GM15510 (cell line): ENCODE measurements around the gene SLC12A8.
A peak's percentile ranks its signal among the peaks of the same experiment; 100 is the strongest.

Experiments used
- POLR2A ChIP-seq: IDR thresholded peaks from 3 replicates; pipeline ENCODE4 v1.6.1; 2011; ENCODE audit warnings: borderline replicate concordance; ENCODE audit not compliant: insufficient read length; ENCODE audit errors: extremely low read depth

The SLC12A8 gene

GRCh38 chr3:125144653-125145314 is 67.8 kb downstream of the SLC12A8 start:
- TF ChIP-seq POLR2A = no peak

GRCh38 chr3:125143982-125144652 is 68.4 kb downstream of the SLC12A8 start:
- TF ChIP-seq POLR2A = no peak

- TF ChIP-seq POLR2A = no peak
These were observed 69.0 kb downstream of the SLC12A8 start for GRCh38 chr3:125143538-125143937.

- no peak for TF ChIP-seq POLR2A
These were observed 69.6 kb downstream of the SLC12A8 start for GRCh38 chr3:125142940-125143339.

GRCh38 chr3:125142420-125142778 is 70.1 kb downstream of the SLC12A8 start:
- no peak for TF ChIP-seq POLR2A

DNA sequence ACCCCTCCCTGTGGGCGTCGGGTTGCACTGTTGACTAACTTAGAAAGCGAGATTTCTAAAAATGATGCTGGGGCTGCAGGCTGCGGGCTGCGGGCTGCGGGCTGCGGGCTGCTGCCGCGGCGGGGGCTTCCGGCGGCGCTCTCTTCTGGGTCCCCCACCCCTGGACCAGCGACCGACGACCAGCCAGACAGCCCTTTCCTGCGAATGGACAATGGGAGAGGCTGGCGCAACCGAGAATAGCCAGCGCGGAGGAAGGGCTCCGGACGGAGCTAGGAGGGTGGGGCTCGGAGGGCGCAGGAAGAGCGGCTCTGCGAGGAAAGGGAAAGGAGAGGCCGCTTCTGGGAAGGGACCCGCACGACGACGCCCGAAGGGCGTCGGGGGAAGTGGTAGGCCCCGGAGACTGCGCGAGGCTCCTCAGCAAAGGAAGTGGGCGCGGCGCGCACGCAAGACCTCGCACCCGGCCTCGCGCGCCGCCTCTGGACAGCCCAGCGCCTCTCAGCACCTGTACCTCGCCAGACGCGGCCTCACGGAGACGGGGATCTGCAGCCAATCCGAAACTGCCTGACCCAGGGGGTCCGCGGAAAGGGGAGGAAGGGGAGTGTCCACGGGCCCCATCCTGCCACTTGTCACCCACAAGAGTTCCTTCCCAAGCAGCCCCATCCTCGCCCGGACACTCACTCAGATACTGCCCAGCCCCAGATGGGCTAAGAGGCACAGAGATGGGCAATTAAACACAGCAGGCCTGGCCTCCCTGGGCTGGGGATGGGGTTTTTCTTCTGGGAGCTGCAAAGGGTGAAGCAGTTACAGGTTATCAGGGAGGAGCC is 70.7 kb downstream of the SLC12A8 start:
- TF ChIP-seq POLR2A = peak; percentile 56

GRCh38 chr3:125140818-125141595 is 71.5 kb downstream of the SLC12A8 start:
- TF ChIP-seq POLR2A = no peak

- TF ChIP-seq POLR2A = no peak
These were observed 72.3 kb downstream of the SLC12A8 start for GRCh38 chr3:125140011-125140817.

DNA sequence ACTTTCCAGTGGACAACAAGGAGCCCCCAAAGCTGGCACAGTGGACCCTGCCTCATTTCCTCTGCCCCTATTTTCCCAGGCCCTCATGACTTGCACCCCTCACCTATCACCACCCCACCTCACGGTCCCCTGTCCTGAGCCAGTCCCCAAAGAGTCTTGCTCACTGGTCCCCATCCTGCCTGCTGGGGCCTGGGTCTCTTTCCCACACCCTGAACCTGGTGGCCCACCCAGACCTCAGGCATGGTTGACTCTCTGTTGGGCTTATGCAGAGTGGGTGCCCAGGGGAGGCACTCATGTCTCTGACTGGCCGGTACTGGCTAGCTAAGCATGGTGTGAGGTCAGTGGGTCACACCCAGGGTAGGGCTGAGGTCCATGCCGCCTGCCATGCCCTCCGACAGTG is 73.2 kb downstream of the SLC12A8 start:
- no peak for TF ChIP-seq POLR2A

- no peak for TF ChIP-seq POLR2A
These were observed 75.1 kb downstream of the SLC12A8 start for GRCh38 chr3:125137358-125138033.

GRCh38 chr3:125136966-125137357 is 75.6 kb downstream of the SLC12A8 start:
- TF ChIP-seq POLR2A = no peak

GRCh38 chr3:125136515-125136914 is 76.0 kb downstream of the SLC12A8 start:
- TF ChIP-seq POLR2A = no peak

- no peak for TF ChIP-seq POLR2A
These were observed 77.6 kb downstream of the SLC12A8 start for GRCh38 chr3:125134952-125135351.
